ENCODE data around the gene KLHL36.

KLHL36 gene

GRCh38 chr16:84699712-84700445 lies 51.6 kb downstream of the KLHL36 start, which contains the start of gene USP10:
TSS of gene USP10 (plus strand) at chr16:84700000. CDS start at chr16:84700091, 91 bp downstream.
- peak; percentile 97 for DNase-seq

GRCh38 chr16:84700446-84701300 lies 52.4 kb downstream of the KLHL36 start:
- no peak for DNase-seq

GRCh38 chr16:84703681-84704080 lies 55.4 kb downstream of the KLHL36 start:
- DNase-seq: no peak

- DNase-seq: no peak
Measured at GRCh38 chr16:84704253-84704652, 55.9 kb downstream of the KLHL36 start.

GRCh38 chr16:84706856-84707255 lies 58.5 kb downstream of the KLHL36 start:
- DNase-seq: no peak

- no peak for DNase-seq
Measured at GRCh38 chr16:84709609-84710008, 61.3 kb downstream of the KLHL36 start.

GRCh38 chr16:84710686-84711085 lies 62.4 kb downstream of the KLHL36 start:
- DNase-seq: no peak

All from 8988T (cell line).